AG04449 (cell line): ENCODE results near the gene ZNF189.

ENCODE experiments used
- CTCF ChIA-PET: fragments of 350-600 bp; formaldehyde crosslinking; extraction: SDS; loops from one replicate; lab custom pipeline; 2021; ENCODE audit warnings: antibody characterized with exemption; lab: Yijun Ruan, JAX
- POLR2A ChIA-PET: fragments of 400-600, 350-600 bp; formaldehyde crosslinking; extraction: SDS; loops from one replicate; lab custom pipeline; 2020; ENCODE audit warnings: antibody characterized with exemption, inconsistent platforms; lab: Yijun Ruan, JAX
- DNase-seq: peaks from one replicate; pipeline ENCODE4 v3.0.0-alpha.2; 2010; ENCODE audit warnings: low read depth, low spot score
- H3K4me3 ChIP-seq: 2 replicates; pipeline ENCODE4 v1.5.1; 2011; ENCODE audit warnings: low read depth, mild to moderate bottlenecking, control low read depth, low read length
- TF ChIP-seq, protein P1 (sequence below): IDR thresholded peaks from one replicate; pipeline ENCODE4 v1.5.1; 2011; ENCODE audit warnings: mild to moderate bottlenecking, moderate library complexity, low read length, control low read depth, inconsistent platforms; ENCODE audit not compliant: insufficient read depth; ENCODE audit errors: missing control alignments

The ZNF189 gene

DNA sequence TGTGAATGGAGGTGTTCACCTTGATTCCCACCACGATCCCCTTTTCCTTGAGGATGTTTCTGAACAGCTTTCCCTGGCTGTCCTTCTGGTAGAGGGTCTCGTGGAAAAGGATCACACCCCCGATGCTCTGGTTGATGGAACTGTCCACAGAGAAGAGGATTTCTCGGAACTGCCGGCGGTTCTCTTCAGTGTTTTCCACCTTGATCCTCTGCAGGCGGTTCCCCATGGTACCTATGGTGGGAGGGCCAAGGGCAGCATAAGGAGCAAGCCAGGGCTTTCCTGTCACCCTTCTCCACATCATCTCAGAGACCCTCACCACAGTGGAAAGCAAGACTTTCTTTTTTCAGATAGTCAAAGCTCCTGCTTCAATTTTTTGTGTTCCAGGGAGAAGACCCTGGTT is 31.1 kb downstream of the ZNF189 start:
- CTCF ChIA-PET: no interaction called here
- no peak overlapping the region for H3K4me3 ChIP-seq
- POLR2A ChIA-PET: no interaction called here
- DNase-seq: no peak
- TF ChIP-seq, protein P1, sequence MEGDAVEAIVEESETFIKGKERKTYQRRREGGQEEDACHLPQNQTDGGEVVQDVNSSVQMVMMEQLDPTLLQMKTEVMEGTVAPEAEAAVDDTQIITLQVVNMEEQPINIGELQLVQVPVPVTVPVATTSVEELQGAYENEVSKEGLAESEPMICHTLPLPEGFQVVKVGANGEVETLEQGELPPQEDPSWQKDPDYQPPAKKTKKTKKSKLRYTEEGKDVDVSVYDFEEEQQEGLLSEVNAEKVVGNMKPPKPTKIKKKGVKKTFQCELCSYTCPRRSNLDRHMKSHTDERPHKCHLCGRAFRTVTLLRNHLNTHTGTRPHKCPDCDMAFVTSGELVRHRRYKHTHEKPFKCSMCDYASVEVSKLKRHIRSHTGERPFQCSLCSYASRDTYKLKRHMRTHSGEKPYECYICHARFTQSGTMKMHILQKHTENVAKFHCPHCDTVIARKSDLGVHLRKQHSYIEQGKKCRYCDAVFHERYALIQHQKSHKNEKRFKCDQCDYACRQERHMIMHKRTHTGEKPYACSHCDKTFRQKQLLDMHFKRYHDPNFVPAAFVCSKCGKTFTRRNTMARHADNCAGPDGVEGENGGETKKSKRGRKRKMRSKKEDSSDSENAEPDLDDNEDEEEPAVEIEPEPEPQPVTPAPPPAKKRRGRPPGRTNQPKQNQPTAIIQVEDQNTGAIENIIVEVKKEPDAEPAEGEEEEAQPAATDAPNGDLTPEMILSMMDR: no peak

DNA sequence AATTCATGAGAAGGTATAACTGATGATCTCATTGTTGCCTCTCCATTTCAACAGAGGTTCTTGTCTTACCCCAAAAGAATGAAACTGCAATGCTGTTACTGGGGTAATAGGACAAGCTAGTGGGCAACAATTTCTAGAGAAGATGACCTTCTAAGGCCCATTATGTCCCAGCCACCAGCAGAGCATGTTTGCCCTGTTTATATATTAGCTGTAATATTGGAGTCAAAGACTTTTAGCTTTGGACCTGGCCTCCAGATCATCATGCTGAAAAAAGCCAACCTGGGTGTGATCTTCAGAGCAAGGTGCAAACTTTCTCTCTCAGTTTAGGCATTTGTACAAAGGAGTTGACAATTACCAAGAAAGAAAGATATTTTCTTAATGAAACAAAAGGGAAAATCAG is 33.5 kb downstream of the ZNF189 start:
- no peak for DNase-seq
- H3K4me3 ChIP-seq: no peak overlapping the region
- POLR2A ChIA-PET: no interaction called here
- TF ChIP-seq, protein P1: no peak
- CTCF ChIA-PET: interaction anchor here (0.8 to 1.6 kb wide), 3 partner anchors 17 to 131 kb away, joined by 3 to 5 read pairs (median 4); no protein-coding TSS in a partner anchor

DNA sequence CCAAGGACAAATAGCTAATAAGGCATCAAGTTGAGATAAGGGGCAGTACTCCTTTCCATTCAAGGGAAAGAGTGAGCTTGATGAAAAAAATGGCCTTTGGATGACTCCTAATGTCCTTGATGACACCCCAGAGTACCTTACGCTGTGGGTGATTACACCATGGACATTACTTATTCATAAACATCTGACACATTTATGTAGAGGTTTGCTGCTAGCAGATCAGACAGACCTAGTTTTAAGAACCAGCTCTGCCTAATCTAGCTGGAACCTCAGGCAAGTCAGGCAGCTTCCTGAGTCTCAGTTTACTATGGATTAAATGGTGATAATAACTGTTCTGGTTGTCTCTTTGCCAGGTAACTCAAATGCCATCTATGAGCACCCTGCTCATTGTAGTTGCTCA is 34.1 kb downstream of the ZNF189 start:
- POLR2A ChIA-PET: no interaction called here
- no peak overlapping the region for H3K4me3 ChIP-seq
- TF ChIP-seq, protein P1: no peak
- DNase-seq: no peak
- CTCF ChIA-PET: interaction anchor here (0.8 to 1.6 kb wide), 3 partner anchors 17 to 130 kb away, joined by 3 to 5 read pairs (median 4); no protein-coding TSS in a partner anchor

- DNase-seq: no peak
- H3K4me3 ChIP-seq: no peak overlapping the region
- ChIA-PET POLR2A (no interaction called here), CTCF (interaction anchor here (1.6 kb wide), 1 partner anchor 130 kb away, joined by 4 read pairs; no protein-coding TSS in a partner anchor)
- TF ChIP-seq, protein P1: no peak
Observed at GRCh38 chr9:101433229-101433628, 34.6 kb downstream of the ZNF189 start.

DNA sequence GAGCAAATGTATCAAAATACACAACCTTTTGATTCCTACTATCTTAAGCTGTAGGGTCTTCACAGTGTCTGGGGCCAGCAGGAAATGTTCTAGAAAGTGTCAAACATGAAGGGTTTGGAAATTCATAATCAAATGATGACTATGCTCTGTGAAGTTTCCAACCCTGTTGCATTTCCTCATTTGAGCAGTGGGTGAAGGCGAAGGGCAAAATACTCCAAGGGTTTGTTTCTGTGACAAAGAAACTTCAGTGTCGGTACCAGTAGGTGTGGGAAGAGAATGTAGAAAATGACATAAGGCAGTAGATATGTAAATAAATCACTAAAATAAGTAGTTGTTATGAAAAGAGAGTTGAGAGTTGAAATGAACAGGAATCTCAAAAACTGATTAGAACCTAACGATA is 36.3 kb downstream of the ZNF189 start:
- CTCF ChIA-PET: interaction anchor here (0.9 to 1.1 kb wide), 3 partner anchors 9 to 14 kb away, joined by 3 to 5 read pairs (median 3); no protein-coding TSS in a partner anchor

GRCh38 chr9:101435601-101436079 is 37.0 kb downstream of the ZNF189 start, which contains the start of gene ALDOB:
Gene ALDOB (minus strand): TSS chr9:101435774. CDS start chr9:101430887, 4,887 bp downstream.
- ChIA-PET POLR2A (interaction anchor here (0.6 kb wide), 1 partner anchor 27 kb away, joined by 4 read pairs; no protein-coding TSS in a partner anchor), CTCF (interaction anchor here (0.9 to 1.1 kb wide), 2 partner anchors 10 kb away, joined by 3 to 5 read pairs; no protein-coding TSS in a partner anchor)

More for the DNA sequence above, 36.3 kb downstream of the ZNF189 start:
- H3K4me3 ChIP-seq: no peak overlapping the region
- POLR2A ChIA-PET: interaction anchor here (0.6 kb wide), 1 partner anchor 27 kb away, joined by 4 read pairs; no protein-coding TSS in a partner anchor
- TF ChIP-seq, protein P1: no peak
- DNase-seq: no peak

More at GRCh38 chr9:101435601-101436079, 37.0 kb downstream of the ZNF189 start, which contains the start of gene ALDOB:
- no peak for DNase-seq
- H3K4me3 ChIP-seq: no peak within 1 kb of the TSS
- TF ChIP-seq, protein P1: no peak
